NCI-H2107 treated with DMSO at 0.1 percent for 48 hours (cell line): ENCODE measurements around the gene TBC1D22A.

Source experiments
- DNase-seq: peaks from one replicate; lab custom pipeline; 2025; ENCODE audit not compliant: unreplicated experiment; lab: John Stamatoyannopoulos, UW

The TBC1D22A gene

GRCh38 chr22:47052236-47053012 lies 290.0 kb downstream of the TBC1D22A start:
- no peak for DNase-seq

- DNase-seq, result no peak
Observed at GRCh38 chr22:47053013-47053725, 290.7 kb downstream of the TBC1D22A start.

GRCh38 chr22:47053726-47054141 lies 291.3 kb downstream of the TBC1D22A start:
- no peak for DNase-seq

GRCh38 chr22:47054231-47055072 lies 292.0 kb downstream of the TBC1D22A start:
- DNase-seq, result no peak

- DNase-seq, result no peak
Observed at GRCh38 chr22:47055073-47055355, 292.6 kb downstream of the TBC1D22A start.

- no peak for DNase-seq
Observed at GRCh38 chr22:47055461-47055860, 293.0 kb downstream of the TBC1D22A start.

- no peak for DNase-seq
Observed at GRCh38 chr22:47055921-47056320, 293.5 kb downstream of the TBC1D22A start.

GRCh38 chr22:47056361-47056760 lies 293.9 kb downstream of the TBC1D22A start:
- DNase-seq, result no peak

- DNase-seq, result no peak
Observed at GRCh38 chr22:47056776-47057470, 294.5 kb downstream of the TBC1D22A start.

GRCh38 chr22:47057916-47058585 lies 295.6 kb downstream of the TBC1D22A start:
- no peak for DNase-seq

- no peak for DNase-seq
Observed at GRCh38 chr22:47059076-47059475, 296.6 kb downstream of the TBC1D22A start.

- no peak for DNase-seq
Observed at GRCh38 chr22:47059701-47060161, 297.3 kb downstream of the TBC1D22A start.

- DNase-seq, result no peak
Observed at GRCh38 chr22:47060718-47061117, 298.3 kb downstream of the TBC1D22A start.

- no peak for DNase-seq
Observed at GRCh38 chr22:47061226-47061625, 298.8 kb downstream of the TBC1D22A start.

- DNase-seq, result no peak
Observed at GRCh38 chr22:47062126-47062525, 299.7 kb downstream of the TBC1D22A start.

- no peak for DNase-seq
Observed at GRCh38 chr22:47063071-47063509, 300.6 kb downstream of the TBC1D22A start.

- DNase-seq, result no peak
Observed at GRCh38 chr22:47063606-47064005, 301.2 kb downstream of the TBC1D22A start.

- no peak for DNase-seq
Observed at GRCh38 chr22:47064016-47064415, 301.6 kb downstream of the TBC1D22A start.

GRCh38 chr22:47064416-47064815 lies 302.0 kb downstream of the TBC1D22A start:
- no peak for DNase-seq
